ENCODE results near the gene GRIK1.

Gene GRIK1

DNA sequence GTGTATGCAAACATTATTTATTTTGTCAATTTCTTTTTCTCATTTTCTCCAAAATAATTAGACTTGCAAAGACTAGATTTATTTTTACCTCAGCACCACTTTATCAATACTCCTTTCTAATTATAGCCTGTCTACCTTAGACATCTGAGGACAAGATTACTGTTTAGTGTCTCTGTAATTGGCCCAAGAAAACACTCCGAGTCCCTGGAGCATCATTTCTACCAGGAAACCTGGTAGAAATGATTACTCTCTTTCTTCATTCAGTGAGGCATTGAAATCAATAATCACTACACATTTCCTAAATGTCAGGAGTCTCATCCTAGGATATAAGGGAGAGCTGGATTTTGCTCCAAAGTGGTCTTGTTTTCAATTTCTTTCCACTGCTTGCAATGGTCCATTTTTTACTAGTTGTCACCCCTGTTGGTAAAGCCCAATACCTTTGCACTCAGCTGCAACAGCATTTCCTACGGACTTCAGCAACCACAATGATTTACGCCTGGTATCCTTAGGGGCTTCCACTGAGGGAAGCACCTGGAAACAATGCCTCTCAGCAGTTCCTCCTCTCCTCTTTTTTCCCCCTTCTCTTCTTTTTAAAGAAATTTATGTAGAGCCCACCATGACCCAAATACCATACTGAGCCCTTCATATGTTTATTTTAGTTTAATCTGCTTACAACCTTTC is 64.6 kb downstream of the GRIK1 start:
- H3K27ac ChIP-seq (ENCODE audit: low read length), result no peak overlapping the region
- H3K36me3 ChIP-seq (ENCODE audit: control insufficient read depth in 2 of 2, insufficient read depth in 2 of 2, low read length in 2 of 2), result no peaks in the 10 kb centered on the region
- H3K9ac ChIP-seq (ENCODE audit: low read length in 2 of 2), result no peak overlapping the region
- H3K27me3 ChIP-seq (ENCODE audit: control insufficient read depth in 1 of 2, insufficient read depth in 2 of 2, low read length in 2 of 2), result no peaks in the 10 kb centered on the region
- H3K9me3 ChIP-seq (ENCODE audit: control insufficient read depth in 2 of 2, low read length in 2 of 2), result no peaks in the 10 kb centered on the region
- no peaks in the 10 kb centered on the region for H3K4me1 ChIP-seq (ENCODE audit: control insufficient read depth, insufficient read depth, low read length)
- no peak overlapping the region for H3K4me3 ChIP-seq (ENCODE audit: low read length in 2 of 2)

DNA sequence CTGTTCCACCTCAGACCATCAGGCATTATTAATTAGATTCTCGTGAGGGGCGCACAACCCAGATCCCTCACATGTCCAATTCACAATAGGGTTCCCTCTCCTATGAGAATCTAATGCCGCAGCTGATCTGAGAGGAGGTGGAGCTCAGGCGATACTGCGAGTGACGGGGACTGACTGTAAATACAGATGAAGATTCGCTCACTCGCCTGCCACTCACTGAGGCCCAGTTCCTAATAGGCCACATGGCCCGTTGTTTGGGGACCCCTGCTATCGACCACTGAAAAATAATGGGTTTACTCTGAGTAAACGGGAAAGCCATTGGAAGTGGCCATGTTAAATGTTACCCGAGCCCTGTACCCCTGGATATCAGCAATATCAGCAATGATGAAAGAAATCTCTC is 65.9 kb downstream of the GRIK1 start:
- Histone ChIP-seq H3K4me1 (ENCODE audit: control insufficient read depth, insufficient read depth, low read length) (no peaks in the 10 kb centered on the region), H3K4me3 (ENCODE audit: low read length in 2 of 2) (no peak overlapping the region), H3K36me3 (ENCODE audit: control insufficient read depth in 2 of 2, insufficient read depth in 2 of 2, low read length in 2 of 2) (no peaks in the 10 kb centered on the region), H3K9me3 (ENCODE audit: control insufficient read depth in 2 of 2, low read length in 2 of 2) (no peaks in the 10 kb centered on the region), H3K27me3 (ENCODE audit: control insufficient read depth in 1 of 2, insufficient read depth in 2 of 2, low read length in 2 of 2) (no peaks in the 10 kb centered on the region), H3K9ac (ENCODE audit: low read length in 2 of 2) (no peak overlapping the region), H3K27ac (ENCODE audit: low read length) (no peak overlapping the region)

DNA sequence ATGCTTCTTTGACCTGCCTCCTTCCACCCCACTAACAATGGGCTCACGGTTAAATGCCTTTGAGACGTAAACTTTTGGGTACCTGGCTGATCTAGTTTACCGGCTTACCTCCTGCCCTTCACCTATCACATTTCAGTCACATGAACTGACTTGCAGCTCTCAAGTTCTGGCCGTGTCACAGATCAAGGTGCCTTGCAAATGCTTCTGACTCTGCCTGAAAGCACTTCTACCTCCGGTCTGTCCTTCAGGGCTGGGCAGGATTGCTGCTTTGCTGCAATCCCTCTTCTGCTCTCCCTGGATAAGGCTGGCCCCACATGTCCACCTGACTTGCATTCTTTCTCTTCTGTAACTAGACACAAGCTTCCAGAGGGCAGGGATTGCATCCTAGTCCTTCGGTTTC is 69.0 kb downstream of the GRIK1 start:
- Histone ChIP-seq H3K4me1 (ENCODE audit: control insufficient read depth, insufficient read depth, low read length) (no peaks in the 10 kb centered on the region), H3K27ac (ENCODE audit: low read length) (no peak overlapping the region), H3K4me3 (ENCODE audit: low read length in 2 of 2) (no peak overlapping the region), H3K27me3 (ENCODE audit: control insufficient read depth in 1 of 2, insufficient read depth in 2 of 2, low read length in 2 of 2) (no peaks in the 10 kb centered on the region), H3K9me3 (ENCODE audit: control insufficient read depth in 2 of 2, low read length in 2 of 2) (no peaks in the 10 kb centered on the region), H3K9ac (ENCODE audit: low read length in 2 of 2) (no peak overlapping the region), H3K36me3 (ENCODE audit: control insufficient read depth in 2 of 2, insufficient read depth in 2 of 2, low read length in 2 of 2) (no peaks in the 10 kb centered on the region)

DNA sequence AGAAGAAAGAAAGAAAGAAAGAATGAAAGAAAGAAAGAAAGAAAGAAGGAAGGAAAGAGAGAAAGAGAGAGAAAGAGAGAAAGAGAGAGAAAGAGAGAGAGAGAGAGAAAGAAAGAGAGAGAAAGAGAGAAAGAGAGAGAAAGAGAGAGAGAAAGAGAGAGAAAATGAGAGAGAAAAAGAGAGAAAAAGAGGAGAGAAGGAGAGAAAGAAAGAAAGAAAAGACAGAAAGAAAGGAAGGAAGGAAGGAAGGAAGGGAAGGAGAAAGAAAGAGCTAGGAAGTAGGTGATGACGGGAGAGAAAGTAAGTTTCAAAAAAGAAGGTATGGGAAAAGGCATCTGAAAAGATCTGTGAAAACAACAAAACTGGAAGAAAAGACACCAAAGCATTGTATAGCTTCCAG is 72.0 kb downstream of the GRIK1 start:
- no peaks in the 10 kb centered on the region for H3K4me1 ChIP-seq (ENCODE audit: control insufficient read depth, insufficient read depth, low read length)
- no peak overlapping the region for H3K4me3 ChIP-seq (ENCODE audit: low read length in 2 of 2)
- no peaks in the 10 kb centered on the region for H3K27me3 ChIP-seq (ENCODE audit: control insufficient read depth in 1 of 2, insufficient read depth in 2 of 2, low read length in 2 of 2)
- H3K9me3 ChIP-seq (ENCODE audit: control insufficient read depth in 2 of 2, low read length in 2 of 2), result no peaks in the 10 kb centered on the region
- H3K36me3 ChIP-seq (ENCODE audit: control insufficient read depth in 2 of 2, insufficient read depth in 2 of 2, low read length in 2 of 2), result no peaks in the 10 kb centered on the region
- no peak overlapping the region for H3K27ac ChIP-seq (ENCODE audit: low read length)
- no peak overlapping the region for H3K9ac ChIP-seq (ENCODE audit: low read length in 2 of 2)

GRCh38 chr21:29860346-29860745 is 79.5 kb downstream of the GRIK1 start:
- Histone ChIP-seq H3K27me3 (ENCODE audit: control insufficient read depth in 1 of 2, insufficient read depth in 2 of 2, low read length in 2 of 2) (peaks cover 0 to 2% of the 10 kb centered on the region in 2 donors), H3K9me3 (ENCODE audit: control insufficient read depth in 2 of 2, low read length in 2 of 2) (peaks cover 0 to 2% of the 10 kb centered on the region in 2 donors), H3K4me1 (ENCODE audit: control insufficient read depth, insufficient read depth, low read length) (no peaks in the 10 kb centered on the region), H3K9ac (ENCODE audit: low read length in 2 of 2) (no peak overlapping the region), H3K4me3 (ENCODE audit: low read length in 2 of 2) (no peak overlapping the region), H3K27ac (ENCODE audit: low read length) (no peak overlapping the region), H3K36me3 (ENCODE audit: control insufficient read depth in 2 of 2, insufficient read depth in 2 of 2, low read length in 2 of 2) (no peaks in the 10 kb centered on the region)

- H3K9ac ChIP-seq (ENCODE audit: low read length in 2 of 2), result no peak overlapping the region
- H3K4me1 ChIP-seq (ENCODE audit: control insufficient read depth, insufficient read depth, low read length), result no peaks in the 10 kb centered on the region
- H3K4me3 ChIP-seq (ENCODE audit: low read length in 2 of 2), result no peak overlapping the region
- peaks cover 0 to 2% of the 10 kb centered on the region in 2 donors for H3K27me3 ChIP-seq (ENCODE audit: control insufficient read depth in 1 of 2, insufficient read depth in 2 of 2, low read length in 2 of 2)
- H3K36me3 ChIP-seq (ENCODE audit: control insufficient read depth in 2 of 2, insufficient read depth in 2 of 2, low read length in 2 of 2), result no peaks in the 10 kb centered on the region
- H3K27ac ChIP-seq (ENCODE audit: low read length), result no peak overlapping the region
- H3K9me3 ChIP-seq (ENCODE audit: control insufficient read depth in 2 of 2, low read length in 2 of 2), result peaks cover 0 to 2% of the 10 kb centered on the region in 2 donors
These were observed 82.6 kb downstream of the GRIK1 start for GRCh38 chr21:29857150-29857549.

DNA sequence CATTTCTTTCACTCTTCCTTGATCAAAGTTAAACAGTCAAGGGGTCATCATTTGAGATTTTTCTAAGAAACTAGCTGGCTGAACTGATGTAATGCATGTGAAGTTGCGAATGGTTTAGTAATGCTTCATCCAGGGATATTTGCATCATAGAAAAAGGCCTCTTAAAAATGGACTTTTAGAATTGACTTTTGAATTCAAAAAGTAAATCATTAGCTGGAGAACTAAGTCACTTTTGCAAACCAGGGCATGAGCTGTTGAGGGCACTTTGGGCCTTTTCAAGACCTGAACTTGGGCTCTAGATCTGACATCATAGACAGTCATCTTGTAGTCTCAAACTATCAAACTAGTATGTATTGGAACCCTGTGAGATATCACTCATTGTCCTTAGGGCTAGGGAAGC is 85.0 kb downstream of the GRIK1 start:
- H3K9me3 ChIP-seq (ENCODE audit: control insufficient read depth in 2 of 2, low read length in 2 of 2), result peaks cover 0 to 2% of the 10 kb centered on the region in 2 donors
- no peaks in the 10 kb centered on the region for H3K4me1 ChIP-seq (ENCODE audit: control insufficient read depth, insufficient read depth, low read length)
- peaks cover 0 to 2% of the 10 kb centered on the region in 2 donors for H3K27me3 ChIP-seq (ENCODE audit: control insufficient read depth in 1 of 2, insufficient read depth in 2 of 2, low read length in 2 of 2)
- no peak overlapping the region for H3K9ac ChIP-seq (ENCODE audit: low read length in 2 of 2)
- H3K27ac ChIP-seq (ENCODE audit: low read length), result no peak overlapping the region
- H3K36me3 ChIP-seq (ENCODE audit: control insufficient read depth in 2 of 2, insufficient read depth in 2 of 2, low read length in 2 of 2), result no peaks in the 10 kb centered on the region
- H3K4me3 ChIP-seq (ENCODE audit: low read length in 2 of 2), result no peak overlapping the region

GRCh38 chr21:29851611-29852010 is 88.2 kb downstream of the GRIK1 start:
- Histone ChIP-seq H3K27me3 (ENCODE audit: control insufficient read depth in 1 of 2, insufficient read depth in 2 of 2, low read length in 2 of 2) (no peaks in the 10 kb centered on the region), H3K4me1 (ENCODE audit: control insufficient read depth, insufficient read depth, low read length) (no peaks in the 10 kb centered on the region), H3K36me3 (ENCODE audit: control insufficient read depth in 2 of 2, insufficient read depth in 2 of 2, low read length in 2 of 2) (no peaks in the 10 kb centered on the region), H3K9me3 (ENCODE audit: control insufficient read depth in 2 of 2, low read length in 2 of 2) (no peaks in the 10 kb centered on the region), H3K27ac (ENCODE audit: low read length) (no peak overlapping the region), H3K4me3 (ENCODE audit: low read length in 2 of 2) (no peak overlapping the region), H3K9ac (ENCODE audit: low read length in 2 of 2) (no peak overlapping the region)

DNA sequence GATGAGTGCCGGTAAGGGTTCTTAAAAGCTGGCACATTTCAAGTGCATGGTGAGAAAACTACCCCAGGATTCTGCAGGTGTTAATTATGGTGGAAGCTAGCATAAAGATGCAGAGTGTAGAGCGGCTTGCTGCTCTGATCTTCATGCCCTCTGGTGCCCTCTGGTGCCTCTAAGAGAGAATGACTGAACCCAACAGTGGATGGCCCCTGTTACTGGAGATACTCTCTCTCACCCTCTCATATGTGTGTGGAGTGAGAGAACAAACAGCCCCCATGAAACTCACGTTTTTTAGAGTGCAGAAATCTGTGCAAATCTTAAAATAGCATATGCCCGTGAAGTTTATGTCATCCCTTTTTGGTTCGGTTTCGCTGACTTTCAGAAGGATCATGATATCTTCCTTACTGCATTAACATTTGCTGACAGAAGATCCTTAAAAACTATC is 90.0 kb downstream of the GRIK1 start:
- Histone ChIP-seq H3K27me3 (ENCODE audit: control insufficient read depth in 1 of 2, insufficient read depth in 2 of 2, low read length in 2 of 2) (no peaks in the 10 kb centered on the region), H3K27ac (ENCODE audit: low read length) (no peak overlapping the region), H3K9me3 (ENCODE audit: control insufficient read depth in 2 of 2, low read length in 2 of 2) (no peaks in the 10 kb centered on the region), H3K4me3 (ENCODE audit: low read length in 2 of 2) (no peak overlapping the region), H3K4me1 (ENCODE audit: control insufficient read depth, insufficient read depth, low read length) (no peaks in the 10 kb centered on the region), H3K9ac (ENCODE audit: low read length in 2 of 2) (no peak overlapping the region), H3K36me3 (ENCODE audit: control insufficient read depth in 2 of 2, insufficient read depth in 2 of 2, low read length in 2 of 2) (no peaks in the 10 kb centered on the region)

- H3K9ac ChIP-seq (ENCODE audit: low read length in 2 of 2), result no peak overlapping the region
These were observed 96.0 kb downstream of the GRIK1 start for GRCh38 chr21:29843804-29844203.

GRCh38 chr21:29834617-29835016 is 105.2 kb downstream of the GRIK1 start:
- Histone ChIP-seq H3K4me3 (ENCODE audit: low read length in 2 of 2) (no peak overlapping the region), H3K27me3 (ENCODE audit: control insufficient read depth in 1 of 2, insufficient read depth in 2 of 2, low read length in 2 of 2) (no peaks in the 10 kb centered on the region), H3K9ac (ENCODE audit: low read length in 2 of 2) (no peak overlapping the region), H3K36me3 (ENCODE audit: control insufficient read depth in 2 of 2, insufficient read depth in 2 of 2, low read length in 2 of 2) (no peaks in the 10 kb centered on the region), H3K9me3 (ENCODE audit: control insufficient read depth in 2 of 2, low read length in 2 of 2) (peaks cover 2% of the 10 kb centered on the region in 2 donors), H3K27ac (ENCODE audit: low read length) (no peak overlapping the region), H3K4me1 (ENCODE audit: control insufficient read depth, insufficient read depth, low read length) (no peaks in the 10 kb centered on the region)

More at GRCh38 chr21:29843804-29844203, 96.0 kb downstream of the GRIK1 start:
- no peaks in the 10 kb centered on the region for H3K9me3 ChIP-seq (ENCODE audit: control insufficient read depth in 2 of 2, low read length in 2 of 2)
- H3K27ac ChIP-seq (ENCODE audit: low read length), result no peak overlapping the region
- H3K36me3 ChIP-seq (ENCODE audit: control insufficient read depth in 2 of 2, insufficient read depth in 2 of 2, low read length in 2 of 2), result no peaks in the 10 kb centered on the region
- no peaks in the 10 kb centered on the region for H3K27me3 ChIP-seq (ENCODE audit: control insufficient read depth in 1 of 2, insufficient read depth in 2 of 2, low read length in 2 of 2)
- H3K4me3 ChIP-seq (ENCODE audit: low read length in 2 of 2), result no peak overlapping the region
- no peaks in the 10 kb centered on the region for H3K4me1 ChIP-seq (ENCODE audit: control insufficient read depth, insufficient read depth, low read length)

All from stomach smooth muscle (tissue), 2 donors.